ENCODE data around the gene CC2D1B.

CC2D1B gene

DNA sequence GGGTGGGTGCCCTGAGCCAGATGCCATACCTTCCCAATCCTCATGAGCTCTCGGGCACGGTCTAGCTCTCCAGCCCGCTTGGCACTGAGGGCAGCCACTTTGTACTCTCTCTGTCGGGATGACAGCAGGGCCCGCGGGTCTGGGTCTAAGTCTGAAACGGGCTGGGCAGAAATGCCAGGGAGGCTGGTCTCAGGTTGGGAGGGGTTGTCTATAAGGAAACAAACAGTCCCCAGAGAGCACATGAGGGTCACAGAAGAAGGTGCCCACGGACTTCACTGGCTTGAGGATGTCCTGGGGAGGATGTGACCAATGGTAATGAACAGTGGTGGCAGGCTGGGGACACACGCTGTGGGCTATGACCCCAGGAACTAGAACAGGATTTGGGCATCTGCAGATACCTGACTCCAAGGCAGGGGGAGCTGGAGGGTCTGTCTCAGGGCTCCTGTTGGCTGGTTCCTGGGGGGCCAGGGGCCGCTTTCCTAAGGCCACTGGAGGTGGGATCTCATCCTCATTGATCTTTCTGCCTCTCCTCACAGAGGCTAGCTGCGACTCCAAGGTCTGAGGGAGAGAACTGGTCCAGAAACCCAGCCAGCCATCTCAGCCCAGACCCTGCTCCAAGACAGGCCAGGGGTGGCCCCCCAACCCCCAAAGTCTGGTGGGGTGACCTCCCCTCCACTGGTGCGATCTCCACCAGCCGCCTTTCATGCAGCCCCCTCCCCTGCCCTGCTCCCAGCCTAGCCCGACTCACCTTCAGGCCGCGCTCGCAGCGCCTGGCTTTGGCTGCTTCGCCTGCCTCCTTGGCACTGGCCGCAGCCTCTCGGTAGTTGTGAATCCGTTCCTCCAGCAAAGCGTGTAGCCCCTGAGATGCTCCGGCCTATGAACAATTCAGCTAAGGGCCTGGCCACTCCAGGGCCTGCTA, 6.1 kb downstream of the CC2D1B start:
- DNase-seq: no peak

DNA sequence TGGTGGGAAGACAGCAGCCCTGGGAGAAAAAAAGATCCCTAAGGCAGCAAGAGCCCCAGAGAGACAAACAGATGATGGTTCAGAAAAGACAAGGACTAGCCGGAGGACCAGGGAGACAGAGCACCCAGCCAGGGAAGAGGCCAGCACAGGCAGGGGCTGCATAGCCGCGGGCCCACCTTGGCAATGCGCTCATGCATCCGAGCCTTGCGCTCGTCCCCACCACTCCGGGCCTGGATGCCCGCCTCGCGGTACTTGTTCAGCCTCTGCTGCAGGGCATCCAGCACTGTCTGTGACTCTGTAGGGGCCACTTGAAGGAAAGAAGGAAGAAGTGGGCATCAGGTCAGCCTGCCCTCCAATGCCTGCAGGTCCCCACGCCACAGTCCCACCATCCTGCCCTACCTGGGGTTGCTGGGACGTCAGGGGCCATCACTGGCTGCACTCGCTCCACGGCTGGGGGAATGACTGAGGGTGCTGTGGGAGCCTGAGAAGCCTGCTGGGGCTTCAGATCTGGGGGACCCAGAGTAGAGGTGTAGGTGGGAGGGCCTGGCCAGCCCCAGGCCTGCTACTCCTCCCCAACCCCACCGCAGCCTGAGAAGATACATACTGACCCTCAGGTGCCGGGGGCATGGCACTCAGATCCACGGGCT, 7.0 kb downstream of the CC2D1B start:
- no peak for DNase-seq

DNA sequence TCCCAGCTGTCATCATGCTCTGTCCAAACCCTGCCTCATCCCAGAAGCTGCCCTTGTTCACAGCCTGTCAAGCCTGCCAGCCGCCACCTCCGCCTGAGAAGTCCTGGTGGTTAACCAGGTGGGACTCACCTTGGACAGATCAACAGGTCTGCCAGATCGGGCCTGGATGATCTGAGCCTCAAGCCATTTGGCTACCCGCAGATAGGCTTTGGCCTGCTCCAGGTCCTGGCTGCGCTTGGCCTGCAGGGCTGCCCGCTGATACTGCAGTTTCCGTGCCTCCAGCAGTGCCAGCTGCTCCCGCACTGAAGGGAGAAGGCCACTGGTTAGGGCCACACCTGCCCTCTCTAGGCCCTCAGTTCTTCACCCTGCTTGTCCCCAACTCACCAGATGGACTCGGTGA, 8.6 kb downstream of the CC2D1B start:
- no peak for DNase-seq

DNA sequence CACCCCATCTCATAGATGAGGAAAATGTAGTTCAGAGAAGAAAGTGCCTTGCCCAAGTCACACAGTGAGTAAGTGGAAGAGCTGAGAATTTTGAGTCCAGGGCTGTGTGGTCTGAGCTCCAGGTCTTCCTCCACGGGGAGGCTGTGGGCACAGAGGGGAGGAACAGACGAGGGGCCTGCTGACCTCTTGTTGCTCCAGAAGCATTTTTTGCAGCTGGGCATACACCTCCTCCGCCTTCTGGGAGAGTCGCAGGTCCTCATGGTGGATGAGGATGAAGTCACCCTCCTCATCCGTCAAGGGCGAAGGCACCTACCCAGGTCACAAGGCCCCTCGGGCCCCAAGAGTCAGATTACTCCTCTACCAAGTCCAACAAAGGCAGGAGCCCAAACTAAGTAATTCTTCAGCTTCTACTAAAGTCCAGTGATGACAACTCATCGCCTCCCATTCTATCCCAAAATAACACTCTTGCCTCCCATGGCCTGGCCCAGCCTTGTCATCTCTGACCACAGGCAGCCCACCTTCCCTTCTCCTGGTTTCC, 9.1 kb downstream of the CC2D1B start:
- DNase-seq: no peak

DNA sequence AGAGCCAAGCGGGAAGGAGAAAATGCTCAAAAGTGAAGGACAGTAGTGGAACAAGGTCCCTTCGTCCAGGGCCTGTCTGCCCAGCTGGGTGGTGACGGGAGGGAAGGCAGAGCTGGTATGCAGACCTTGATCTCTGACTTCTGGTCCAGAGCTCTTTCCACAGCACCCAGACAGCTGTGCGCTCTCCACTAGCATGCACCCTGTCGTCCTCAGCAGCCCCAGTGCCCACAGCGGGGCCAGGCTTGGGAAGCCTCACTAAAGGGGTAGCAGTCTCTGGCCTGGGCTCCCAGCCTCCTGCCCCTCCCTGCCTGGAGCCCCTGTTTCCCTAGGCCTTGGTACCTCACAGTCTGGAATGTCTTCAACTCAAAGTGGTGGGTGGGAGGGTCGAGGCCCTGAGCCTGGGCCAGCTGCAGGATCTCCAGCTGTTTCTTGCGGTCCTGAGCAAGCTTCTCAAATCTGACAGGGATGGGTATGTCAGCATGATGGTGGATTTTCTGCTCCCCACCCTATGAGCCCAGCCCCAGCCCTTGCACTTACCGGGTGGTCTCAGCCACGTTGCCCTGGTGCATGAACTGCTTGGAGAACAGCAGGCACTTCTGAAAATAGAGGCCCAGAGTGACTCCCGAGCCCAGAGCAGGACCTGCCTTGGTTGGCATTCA, 10.0 kb downstream of the CC2D1B start:
- DNase-seq: no peak

DNA sequence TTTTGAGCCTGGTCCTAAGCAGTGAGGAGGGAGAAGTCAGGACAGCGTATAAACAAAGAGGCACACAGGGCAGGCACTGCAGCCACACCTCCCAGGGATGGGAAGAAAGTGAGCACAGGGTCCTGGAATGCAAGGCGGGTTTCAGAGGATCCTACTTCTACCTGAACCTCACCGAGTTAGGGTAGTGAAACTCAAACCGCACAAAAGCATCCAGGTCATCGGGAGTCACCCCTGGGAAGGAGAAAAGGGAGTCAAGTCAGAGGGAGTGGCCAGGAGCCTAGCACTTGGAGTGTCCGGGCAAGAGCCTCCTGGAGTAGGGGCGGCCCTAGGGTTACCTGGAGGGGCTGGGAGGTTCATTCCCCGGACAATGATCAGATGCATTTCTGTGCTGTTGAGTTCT, 10.6 kb downstream of the CC2D1B start:
- DNase-seq: no peak

DNA sequence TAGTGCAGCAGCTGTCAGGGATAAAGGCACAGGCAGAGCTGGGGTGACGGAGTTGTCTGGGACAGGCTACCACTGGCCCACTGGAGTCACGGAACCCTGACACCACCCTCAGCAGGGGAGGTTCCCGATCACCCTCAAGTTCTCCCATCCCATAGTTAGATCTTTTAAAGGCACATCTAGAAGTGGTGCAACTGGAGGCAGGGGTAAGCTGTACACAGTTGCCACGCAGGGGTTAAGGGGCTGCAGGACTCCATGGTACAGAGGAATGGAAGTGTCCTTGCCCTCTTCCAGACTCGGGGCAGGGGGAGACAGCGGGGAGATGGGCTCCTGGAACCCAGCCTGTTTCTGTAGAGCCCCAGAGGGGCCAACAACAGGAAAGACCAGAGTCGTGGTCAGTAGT, 13.3 kb downstream of the CC2D1B start:
- DNase-seq: no peak

DNA sequence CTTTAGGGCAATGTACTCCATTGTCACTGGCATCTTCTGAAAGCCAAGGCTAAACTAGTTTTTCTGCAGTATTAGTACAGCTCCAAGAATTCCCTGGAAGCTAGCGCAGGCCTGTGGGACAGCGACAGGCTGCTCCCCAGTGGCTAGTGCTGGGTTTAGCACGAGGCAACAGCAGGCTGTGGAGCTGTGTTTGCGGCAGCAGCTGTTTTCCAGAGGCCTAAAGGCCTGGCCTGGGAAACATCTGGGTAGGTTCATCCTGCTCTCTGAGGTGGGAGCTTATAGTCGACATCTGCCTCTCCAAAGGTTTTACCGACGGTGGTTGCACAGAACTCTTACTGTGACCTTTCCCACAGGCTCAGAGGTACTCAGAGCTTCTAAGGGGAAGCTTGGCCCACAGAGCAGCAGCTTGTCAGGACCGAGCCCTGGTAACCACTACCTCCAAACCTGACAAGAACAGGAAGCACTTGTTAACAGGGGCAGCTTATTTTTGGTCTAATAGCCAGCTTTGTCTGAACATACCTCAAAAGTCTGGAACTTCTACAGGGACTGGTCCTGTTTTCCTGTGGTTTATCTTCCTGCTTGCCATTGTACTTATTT, 17.2 kb downstream of the CC2D1B start:
- no peak for DNase-seq

DNA sequence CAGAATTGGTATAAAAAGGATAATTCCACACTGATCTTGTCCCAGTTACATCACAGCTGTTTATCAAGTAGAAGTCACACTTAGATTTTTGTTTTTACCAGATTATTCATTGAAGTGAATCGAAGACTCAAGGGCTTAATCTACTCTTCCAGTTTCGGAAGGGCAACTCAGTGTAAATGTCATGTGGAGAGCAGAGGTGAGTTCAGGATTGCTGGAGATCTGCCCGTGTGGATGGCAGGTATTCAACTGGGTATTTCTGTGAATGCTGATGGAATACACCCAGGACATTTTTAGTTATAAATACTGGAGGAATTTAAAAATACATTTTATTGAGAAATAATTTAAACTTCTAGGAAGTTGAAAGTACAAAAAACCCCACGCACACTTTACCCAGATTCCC, 19.4 kb downstream of the CC2D1B start:
- DNase-seq: no peak

DNA sequence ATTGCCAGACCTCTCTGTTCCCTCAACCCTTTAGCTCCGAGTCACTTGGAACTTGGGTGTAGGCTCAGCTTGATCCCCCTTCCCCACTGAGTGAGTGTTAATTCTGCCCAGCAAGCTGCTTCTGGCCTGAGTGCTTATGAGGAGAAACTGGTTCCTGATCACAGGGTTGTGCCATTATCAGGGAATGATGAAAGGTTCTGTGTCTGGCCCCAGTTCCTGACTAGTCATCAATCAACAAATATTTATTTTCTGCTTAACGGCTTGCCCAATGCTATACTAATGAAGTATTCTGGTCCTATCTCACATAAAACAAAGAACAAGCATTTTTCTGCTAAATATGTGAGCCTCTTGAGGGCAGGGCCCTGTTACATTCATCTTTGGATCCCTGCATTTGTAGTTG, 20.8 kb downstream of the CC2D1B start:
- no peak for DNase-seq

DNA sequence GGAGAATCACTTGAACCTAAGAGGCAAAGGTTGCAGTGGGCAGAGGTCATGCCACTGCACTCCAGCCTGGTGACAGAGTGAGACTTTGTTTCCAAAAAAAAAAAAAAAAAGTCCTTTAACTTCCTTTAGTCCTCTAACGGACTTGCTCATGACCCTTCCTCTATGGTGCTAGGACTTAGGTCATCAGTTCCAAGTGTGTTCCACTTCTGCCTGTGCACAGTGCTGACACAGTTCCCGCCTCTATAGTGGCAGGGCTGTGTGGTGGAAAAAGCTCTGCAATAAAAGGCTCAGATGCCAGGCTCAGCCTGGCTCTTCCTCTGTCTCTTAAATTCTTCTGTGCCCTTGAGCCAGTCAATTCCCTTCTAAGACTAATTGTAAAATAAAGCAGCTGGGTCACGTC, 22.0 kb downstream of the CC2D1B start:
- no peak for DNase-seq

DNA sequence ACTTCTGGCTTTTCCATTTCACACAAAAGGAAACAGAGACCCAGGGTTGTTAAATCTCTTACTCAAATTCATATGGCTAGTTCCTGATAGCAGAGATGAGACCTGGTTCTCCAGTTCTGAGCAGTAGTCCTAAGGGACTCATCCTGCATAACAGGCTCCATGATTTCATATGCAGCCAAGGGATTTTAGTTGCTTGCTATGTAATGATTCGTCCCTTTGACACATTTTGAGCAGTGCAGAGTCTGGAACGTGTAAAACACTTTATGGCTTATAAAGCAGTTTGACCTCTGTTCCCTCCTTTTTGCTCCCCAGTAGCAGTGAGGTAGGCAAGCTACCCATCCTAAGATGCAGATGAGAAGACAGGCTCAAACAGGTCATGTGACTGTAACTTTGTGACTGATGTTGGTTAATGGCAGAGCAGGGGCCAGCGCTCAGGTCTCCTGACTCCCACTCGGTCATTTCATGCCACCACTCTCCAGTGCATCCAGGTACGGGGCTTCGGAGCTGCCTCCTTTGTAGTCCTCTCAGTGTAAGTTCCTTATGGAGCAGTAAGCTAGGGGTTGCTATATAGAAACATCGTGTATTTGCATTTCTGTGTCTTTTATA, 24.2 kb downstream of the CC2D1B start:
- DNase-seq: no peak

DNA sequence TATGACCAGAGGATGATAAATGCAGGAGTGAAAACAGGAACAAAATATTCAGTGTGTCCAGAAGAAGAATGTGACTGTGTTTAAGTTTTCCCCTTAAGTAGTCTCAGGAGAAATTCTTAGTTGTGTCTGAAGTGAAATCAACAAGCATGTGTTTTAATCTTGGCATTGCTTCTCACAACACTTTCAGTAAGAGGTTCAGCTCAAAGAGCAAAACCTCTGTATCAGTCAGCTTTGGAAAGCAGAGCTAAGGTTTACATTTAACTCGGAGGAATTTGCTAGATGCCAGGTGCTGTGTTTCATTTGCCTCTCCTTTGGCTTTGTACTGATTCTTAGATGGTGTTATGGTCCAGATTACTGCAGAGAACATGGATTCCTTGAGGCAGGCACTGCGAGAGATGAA, 28.6 kb downstream of the CC2D1B start:
- no peak for DNase-seq

DNA sequence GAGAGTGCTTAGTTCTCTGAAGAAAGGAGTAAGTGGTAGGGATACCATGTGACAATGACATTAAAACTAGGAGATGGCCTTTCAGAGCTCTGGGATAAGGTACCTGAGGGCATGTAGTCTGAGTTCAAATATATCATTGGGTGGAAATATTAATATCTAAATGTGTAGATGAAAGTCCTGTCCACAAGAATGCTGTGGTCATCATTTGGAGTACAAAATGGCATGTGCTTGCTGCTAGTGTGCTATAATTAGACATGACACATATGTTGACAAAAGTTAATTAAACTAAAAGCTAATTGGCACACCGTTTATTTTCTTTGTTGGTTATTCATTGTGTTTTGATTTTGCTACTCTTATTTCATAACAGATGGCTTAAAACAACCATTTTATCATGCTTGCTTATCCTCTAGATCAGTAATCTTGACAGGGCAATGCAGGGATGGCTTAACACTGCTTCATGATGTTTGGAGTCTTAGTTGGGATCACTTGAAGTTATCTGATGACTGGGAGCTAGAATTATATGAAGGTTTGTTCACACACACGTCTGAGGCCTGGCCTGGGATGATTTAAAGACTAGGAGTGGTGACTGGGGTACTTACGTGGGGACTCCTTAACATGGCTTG, 31.0 kb downstream of the CC2D1B start:
- no peak for DNase-seq

DNA sequence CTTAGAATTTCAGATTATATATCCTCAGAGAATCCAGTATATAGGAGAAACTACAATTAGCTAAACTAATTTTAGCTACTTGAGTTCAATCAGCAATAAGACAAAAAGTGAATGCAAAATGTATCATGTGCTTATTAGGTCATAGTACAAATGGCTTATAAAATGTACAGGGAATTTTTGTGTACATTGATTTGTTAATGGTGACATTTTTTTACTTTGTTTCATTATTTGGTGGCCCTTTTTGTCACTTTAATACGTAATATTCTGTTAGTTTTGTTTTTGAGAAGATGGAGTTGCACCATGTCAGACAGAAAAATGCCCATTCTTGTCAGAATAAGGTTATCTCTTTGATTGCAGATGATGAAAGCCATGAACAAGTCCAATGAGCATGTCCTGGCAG, 33.6 kb downstream of the CC2D1B start:
- DNase-seq: no peak

DNA sequence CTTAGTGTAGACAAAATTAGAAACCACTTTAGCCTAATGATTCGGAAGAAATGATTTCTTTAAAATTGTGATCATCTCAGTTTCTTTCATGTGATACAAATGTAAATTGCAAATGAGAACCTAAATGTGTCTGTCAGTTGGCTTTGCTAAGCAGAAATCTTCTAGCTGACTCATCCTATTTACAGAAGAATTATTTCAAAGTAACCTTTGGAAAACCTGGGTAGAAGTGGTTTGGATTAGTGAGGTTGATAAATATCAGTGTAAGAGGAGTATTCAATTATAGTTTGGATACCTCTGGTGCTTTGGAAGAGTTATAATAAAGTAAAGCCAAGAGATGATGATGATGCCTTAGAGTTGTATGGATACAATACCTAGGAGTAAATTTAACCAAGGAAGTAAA, 37.4 kb downstream of the CC2D1B start:
- DNase-seq: no peak

DNA sequence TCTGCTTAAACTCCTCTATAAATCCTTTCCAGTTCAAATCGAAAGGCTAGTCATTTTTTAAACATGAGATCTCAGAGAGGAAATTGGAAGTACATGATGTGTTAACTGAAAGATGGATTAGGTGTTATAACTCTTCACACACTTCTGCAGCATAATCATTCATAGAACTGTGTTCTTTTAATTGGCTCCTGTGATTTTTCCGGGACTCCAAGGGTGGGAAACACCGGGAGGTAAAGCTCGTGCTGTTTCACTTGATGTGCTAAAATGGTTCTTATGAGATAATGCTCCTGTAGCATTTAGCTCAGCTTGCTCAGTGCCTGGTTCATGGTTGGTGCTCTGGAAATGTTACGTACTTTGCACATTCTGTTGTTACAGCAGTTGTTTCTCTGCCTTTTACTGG, 40.2 kb downstream of the CC2D1B start:
- no peak for DNase-seq

DNA sequence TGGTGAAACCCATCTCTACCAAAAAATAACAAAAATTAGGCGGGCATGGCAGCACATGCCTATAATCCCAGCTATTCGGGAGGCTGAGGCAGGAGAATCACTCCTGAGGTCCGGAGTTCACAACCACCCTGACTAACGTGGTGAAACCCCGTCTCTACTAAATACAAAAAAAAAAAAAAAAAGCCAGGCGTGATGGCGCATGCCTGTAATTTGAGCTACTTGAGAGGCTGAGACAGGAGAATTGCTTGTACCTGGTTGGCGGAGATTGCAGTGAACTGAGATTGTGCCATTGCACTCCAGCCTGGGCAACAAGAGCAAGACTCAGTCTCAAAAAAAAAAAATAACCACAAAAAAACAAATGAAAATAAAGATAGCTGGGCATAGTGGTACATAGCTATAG, 42.3 kb downstream of the CC2D1B start:
- no peak for DNase-seq

DNA sequence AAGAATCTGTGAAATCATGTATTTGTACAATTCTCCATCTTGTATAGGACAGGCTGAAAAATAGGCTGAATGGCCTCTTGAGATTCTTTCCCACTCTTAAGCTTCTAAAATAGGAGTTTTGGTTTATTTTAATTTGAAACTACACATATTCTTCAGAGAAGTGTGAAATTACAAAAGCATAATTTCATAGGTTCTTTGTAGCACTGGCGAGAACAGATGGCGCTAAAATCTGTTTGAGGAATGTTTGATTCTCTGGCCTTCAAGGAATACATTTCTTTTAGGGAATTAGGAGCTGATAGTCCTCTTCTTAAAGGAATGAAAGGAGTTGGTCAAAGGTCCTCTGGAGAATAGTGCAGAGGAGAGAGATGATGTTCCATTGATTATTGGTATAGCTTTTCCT, 44.9 kb downstream of the CC2D1B start:
- DNase-seq: no peak

DNA sequence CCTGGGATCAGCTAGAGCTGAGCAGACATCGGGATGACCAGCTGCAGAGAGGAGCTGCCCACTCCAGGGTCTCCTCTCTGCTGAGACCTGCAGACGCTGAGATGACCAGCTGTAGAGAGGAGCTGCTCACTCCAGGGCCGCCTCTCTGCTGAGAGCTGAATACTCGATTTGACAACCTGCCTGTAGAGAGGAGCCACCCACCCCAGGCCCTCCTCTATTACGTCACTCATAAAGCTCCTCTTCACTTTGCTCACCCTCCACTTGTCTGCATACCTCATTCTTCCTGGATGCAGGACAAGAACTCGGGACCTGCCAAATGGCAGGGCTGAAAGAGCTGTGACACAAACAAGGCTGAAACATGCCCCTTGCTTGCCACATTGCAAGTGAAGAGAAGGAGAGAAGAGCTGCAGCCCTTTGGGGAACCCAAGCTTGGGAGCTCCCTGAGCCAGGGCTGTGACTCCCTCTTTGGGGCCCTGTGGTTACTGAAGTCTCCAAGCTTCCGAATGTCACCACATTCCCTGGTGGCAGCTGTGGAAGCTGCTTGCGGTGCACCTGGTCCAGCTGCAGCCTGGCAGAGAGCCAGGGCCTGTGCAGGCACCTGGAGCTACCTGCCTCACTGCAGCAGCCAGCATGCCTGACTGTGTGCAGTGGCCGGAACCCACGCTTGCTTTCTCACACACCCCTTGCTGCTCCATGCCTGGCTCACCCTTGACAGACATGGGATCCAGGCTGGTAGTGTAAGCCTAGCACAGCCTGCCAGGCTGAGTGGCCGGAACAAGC, 59.6 kb downstream of the CC2D1B start:
- DNase-seq: no peak

DNA sequence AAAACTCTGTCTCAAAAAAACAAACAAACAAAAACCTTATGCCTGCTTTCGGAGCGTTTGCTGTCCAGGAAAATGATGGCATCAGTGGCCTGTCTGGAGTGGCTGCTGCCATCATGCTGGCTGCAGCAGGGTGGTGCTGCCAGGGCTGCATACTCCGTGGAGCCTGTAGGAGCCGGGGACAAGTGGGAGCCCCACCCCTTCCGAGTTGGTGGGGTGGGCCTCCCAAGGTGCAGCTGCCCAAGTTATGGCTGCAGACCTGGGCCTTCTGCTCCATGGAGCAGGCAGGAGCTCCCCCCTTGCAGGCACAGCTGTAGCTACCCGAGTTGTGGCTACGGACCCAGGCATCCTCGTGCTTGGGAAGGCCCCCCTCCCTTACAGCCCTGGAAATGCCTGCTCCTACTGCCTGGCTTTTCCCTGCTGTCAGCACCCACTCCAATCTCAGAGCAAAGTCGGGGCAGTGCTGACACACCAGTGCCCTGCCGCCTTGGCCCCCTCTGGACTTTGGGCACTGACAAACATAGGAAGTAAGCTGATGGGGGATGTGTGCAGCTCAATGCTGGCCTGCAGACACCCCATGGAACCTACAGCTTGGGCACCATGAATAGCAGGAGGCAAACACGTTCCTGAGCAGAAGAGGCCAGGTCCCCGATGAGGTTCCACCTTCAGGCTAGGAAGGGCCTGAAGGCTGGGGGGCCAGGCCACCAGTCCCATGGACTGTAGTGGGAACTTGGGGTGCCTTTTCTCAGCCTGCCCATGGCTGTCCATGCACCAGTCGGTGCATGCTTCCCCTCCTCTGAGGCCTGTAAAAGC, 60.4 kb downstream of the CC2D1B start:
- DNase-seq: no peak

Data from activated effector memory CD4-positive, alpha-beta T cell treated with Interleukin-2 at 50 U/mL for 16 hours (primary cell).